ENCODE measurements around the gene MAPKAP1. TPM values are rescaled to one million over a fixed set of nuclear protein-coding genes. Genes with fewer than 3 reads are reported as not detected.
A peak's percentile ranks its signal among the peaks of the same experiment; 100 is the strongest.

Gene MAPKAP1
- total and polyA plus RNA-seq, 2 experiments from 2014 or later, result 66.7 to 85.6 TPM

GRCh38 chr9:125547368-125547767 is 159.6 kb downstream of the MAPKAP1 start:
- Histone ChIP-seq H3K36me3 (no peaks in the 10 kb centered on the region), H3K4me1 (ENCODE audit: low read depth) (peaks cover 67% of the 10 kb centered on the region), H3K27me3 (no peaks in the 10 kb centered on the region), H3K9me3 (ENCODE audit: low read depth) (no peaks in the 10 kb centered on the region), H3K27ac (peak overlapping the region; percentile 75), H3K4me3 (no peak overlapping the region)
- DNase-seq (ENCODE audit: low read depth in 1 of 2, low spot score in 1 of 2), result no peak
- no peak for TF ChIP-seq CTCF (IDR thresholded peaks at IDR 0.05; ENCODE audit: low read depth, low read length)

- TF ChIP-seq CTCF (IDR thresholded peaks at IDR 0.05; ENCODE audit: low read depth, low read length), result no peak
- Histone ChIP-seq H3K9me3 (ENCODE audit: low read depth) (no peaks in the 10 kb centered on the region), H3K27me3 (no peaks in the 10 kb centered on the region), H3K36me3 (no peaks in the 10 kb centered on the region), H3K27ac (no peak overlapping the region), H3K4me1 (ENCODE audit: low read depth) (peaks cover 55% of the 10 kb centered on the region), H3K4me3 (no peak overlapping the region)
- no peak for DNase-seq (ENCODE audit: low read depth in 1 of 2, low spot score in 1 of 2)
These were observed 161.2 kb downstream of the MAPKAP1 start for GRCh38 chr9:125545845-125546244.

GRCh38 chr9:125544988-125545651 is 161.9 kb downstream of the MAPKAP1 start:
- DNase-seq (ENCODE audit: low read depth in 1 of 2, low spot score in 1 of 2), result peak in 1 of 2 donors; percentile 72
- no peaks in the 10 kb centered on the region for H3K36me3 ChIP-seq
- peak overlapping the region; percentile 30 for H3K27ac ChIP-seq
- H3K4me1 ChIP-seq (ENCODE audit: low read depth), result peaks cover 55% of the 10 kb centered on the region
- no peaks in the 10 kb centered on the region for H3K27me3 ChIP-seq
- H3K4me3 ChIP-seq, result no peak overlapping the region
- TF ChIP-seq CTCF (IDR thresholded peaks at IDR 0.05; ENCODE audit: low read depth, low read length), result no peak
- H3K9me3 ChIP-seq (ENCODE audit: low read depth), result no peaks in the 10 kb centered on the region

DNA sequence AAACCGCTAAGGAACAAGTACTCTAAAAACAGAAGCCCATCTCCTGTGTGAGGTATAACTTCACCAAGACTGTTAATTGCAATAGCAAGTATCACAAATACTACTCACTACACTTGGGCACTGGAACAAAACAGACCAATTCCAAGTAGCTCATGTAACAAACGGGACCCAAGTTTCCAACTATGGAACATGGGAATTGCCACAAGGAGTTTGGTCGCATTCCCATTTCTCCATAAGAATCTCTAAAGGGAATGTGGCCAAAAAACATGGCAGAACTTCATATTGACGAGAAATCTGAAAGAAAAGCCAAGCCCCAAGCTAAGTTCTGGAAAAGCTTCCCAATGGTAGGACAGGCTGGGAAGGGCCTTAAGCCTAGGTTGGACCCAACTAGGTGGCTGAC is 162.5 kb downstream of the MAPKAP1 start:
- no peak overlapping the region for H3K4me3 ChIP-seq
- peaks cover 55% of the 10 kb centered on the region for H3K4me1 ChIP-seq (ENCODE audit: low read depth)
- no peaks in the 10 kb centered on the region for H3K9me3 ChIP-seq (ENCODE audit: low read depth)
- DNase-seq (ENCODE audit: low read depth in 1 of 2, low spot score in 1 of 2), result no peak
- H3K27ac ChIP-seq, result peak overlapping the region; percentile 30
- H3K36me3 ChIP-seq, result no peaks in the 10 kb centered on the region
- no peak for TF ChIP-seq CTCF (IDR thresholded peaks at IDR 0.05; ENCODE audit: low read depth, low read length)
- H3K27me3 ChIP-seq, result no peaks in the 10 kb centered on the region

DNA sequence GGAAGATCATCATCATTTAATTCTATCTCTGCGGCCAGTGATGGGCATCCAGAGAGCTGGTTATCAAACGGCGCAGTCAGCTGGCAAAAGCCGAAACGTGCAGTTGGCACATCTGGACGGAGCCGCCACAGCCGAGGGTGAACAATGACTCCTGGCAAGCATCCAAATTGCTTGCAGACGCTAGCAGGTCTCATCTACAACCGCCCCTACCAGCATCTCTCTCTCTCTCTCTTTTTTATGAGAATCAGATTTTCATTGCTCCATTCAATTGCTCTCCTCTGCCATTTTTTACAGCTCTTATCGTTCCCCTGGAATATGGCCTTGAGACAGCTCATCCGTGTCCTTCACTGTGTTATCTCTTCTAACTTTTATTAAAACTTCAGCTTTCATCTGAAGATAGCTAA is 165.2 kb downstream of the MAPKAP1 start:
- TF ChIP-seq CTCF (IDR thresholded peaks at IDR 0.05; ENCODE audit: low read depth, low read length), result no peak
- no peak overlapping the region for H3K27ac ChIP-seq
- no peak overlapping the region for H3K4me3 ChIP-seq
- peak in 1 of 2 donors; percentile 27 for DNase-seq (ENCODE audit: low read depth in 1 of 2, low spot score in 1 of 2)
- no peaks in the 10 kb centered on the region for H3K36me3 ChIP-seq
- no peaks in the 10 kb centered on the region for H3K27me3 ChIP-seq
- peaks cover 37% of the 10 kb centered on the region for H3K4me1 ChIP-seq (ENCODE audit: low read depth)
- H3K9me3 ChIP-seq (ENCODE audit: low read depth), result no peaks in the 10 kb centered on the region

Measured in cardiac muscle cell (in vitro differentiated cells and primary cell).